Measurements from ENCODE around the gene IQCF5.
"Not testable (repeated sequence)": the region's sequence is repeated elsewhere in the genome, so short reads cannot be mapped to it uniquely, and the experiment has no call there.

The IQCF5 gene

GRCh38 chr3:51869304-51869703 is 6.1 kb downstream of the IQCF5 start:
- no peak for DNase-seq (ENCODE audit: low read depth in 2 of 2)

GRCh38 chr3:51868896-51869295 is 6.5 kb downstream of the IQCF5 start:
- not testable (repeated sequence) for DNase-seq (ENCODE audit: low read depth in 2 of 2)

- no peak for DNase-seq (ENCODE audit: low read depth in 2 of 2)
These were observed 12.5 kb downstream of the IQCF5 start for GRCh38 chr3:51862886-51863285.

- DNase-seq (ENCODE audit: low read depth in 2 of 2), result no peak
These were observed 14.4 kb downstream of the IQCF5 start, which contains the start of gene IQCF2 for GRCh38 chr3:51860703-51861665. TSS of gene IQCF2 (plus strand) at chr3:51861615. CDS start at chr3:51861667, 52 bp downstream.

- not testable (repeated sequence) for DNase-seq (ENCODE audit: low read depth in 2 of 2)
These were observed 20.0 kb downstream of the IQCF5 start for GRCh38 chr3:51855411-51855810.

- DNase-seq (ENCODE audit: low read depth in 2 of 2), result no peak
These were observed 30.3 kb downstream of the IQCF5 start for GRCh38 chr3:51845129-51845528.

GRCh38 chr3:51836606-51837005 is 38.8 kb downstream of the IQCF5 start:
- DNase-seq (ENCODE audit: low read depth in 2 of 2), result no peak

GRCh38 chr3:51830836-51831385 is 44.5 kb downstream of the IQCF5 start:
- DNase-seq (ENCODE audit: low read depth in 2 of 2), result no peak

- DNase-seq (ENCODE audit: low read depth in 2 of 2), result no peak
These were observed 45.1 kb downstream of the IQCF5 start for GRCh38 chr3:51830345-51830744.

GRCh38 chr3:51828297-51828696 is 47.1 kb downstream of the IQCF5 start:
- DNase-seq (ENCODE audit: low read depth in 2 of 2), result no peak

Measured in stimulated activated CD4-positive, alpha-beta T cell treated with anti-CD3 and anti-CD28 coated beads, Interleukin-1b, Interleukin-23, amount 100 ng/mL, for 1 hour (primary cell).